ENCODE data around the gene DEDD.

The DEDD gene

GRCh38 chr1:161081519-161081918 lies 50.9 kb downstream of the DEDD start:
- TF ChIP-seq TAF1 (IDR thresholded peaks at IDR 0.05; ENCODE audit: borderline replicate concordance, insufficient read depth, low read length) = no peak
- TF ChIP-seq SIN3A (IDR thresholded peaks at IDR 0.05; ENCODE audit: borderline replicate concordance, insufficient read depth, low read length) = no peak
- no peak for TF ChIP-seq FOXP2 (optimal IDR thresholded peaks at IDR 0.05; ENCODE audit: borderline replicate concordance, extremely low read depth, extremely low read length, insufficient read depth)
- no peak for TF ChIP-seq REST (IDR thresholded peaks at IDR 0.05; ENCODE audit: insufficient read depth in 1 of 2, low read depth in 2 of 2, low read length in 2 of 2)
- no peak for TF ChIP-seq POLR2AphosphoS5 (IDR thresholded peaks at IDR 0.05; ENCODE audit: low read depth, low read length)

- TF ChIP-seq TAF1 (IDR thresholded peaks at IDR 0.05; ENCODE audit: borderline replicate concordance, insufficient read depth, low read length) = no peak
- no peak for TF ChIP-seq FOXP2 (optimal IDR thresholded peaks at IDR 0.05; ENCODE audit: borderline replicate concordance, extremely low read depth, extremely low read length, insufficient read depth)
- no peak for TF ChIP-seq POLR2AphosphoS5 (IDR thresholded peaks at IDR 0.05; ENCODE audit: low read depth, low read length)
- TF ChIP-seq SIN3A (IDR thresholded peaks at IDR 0.05; ENCODE audit: borderline replicate concordance, insufficient read depth, low read length) = no peak
- no peak for TF ChIP-seq REST (IDR thresholded peaks at IDR 0.05; ENCODE audit: insufficient read depth in 1 of 2, low read depth in 2 of 2, low read length in 2 of 2)
Observed at GRCh38 chr1:161080441-161081405, 51.7 kb downstream of the DEDD start.

- TF ChIP-seq SIN3A (IDR thresholded peaks at IDR 0.05; ENCODE audit: borderline replicate concordance, insufficient read depth, low read length) = no peak
- TF ChIP-seq TAF1 (IDR thresholded peaks at IDR 0.05; ENCODE audit: borderline replicate concordance, insufficient read depth, low read length) = no peak
- no peak for TF ChIP-seq REST (IDR thresholded peaks at IDR 0.05; ENCODE audit: insufficient read depth in 1 of 2, low read depth in 2 of 2, low read length in 2 of 2)
- no peak for TF ChIP-seq POLR2AphosphoS5 (IDR thresholded peaks at IDR 0.05; ENCODE audit: low read depth, low read length)
- TF ChIP-seq FOXP2 (optimal IDR thresholded peaks at IDR 0.05; ENCODE audit: borderline replicate concordance, extremely low read depth, extremely low read length, insufficient read depth) = no peak
Observed at GRCh38 chr1:161079436-161080110, 52.9 kb downstream of the DEDD start.

- no peak for TF ChIP-seq TAF1 (IDR thresholded peaks at IDR 0.05; ENCODE audit: borderline replicate concordance, insufficient read depth, low read length)
- TF ChIP-seq SIN3A (IDR thresholded peaks at IDR 0.05; ENCODE audit: borderline replicate concordance, insufficient read depth, low read length) = no peak
- TF ChIP-seq REST (IDR thresholded peaks at IDR 0.05; ENCODE audit: insufficient read depth in 1 of 2, low read depth in 2 of 2, low read length in 2 of 2) = no peak
- no peak for TF ChIP-seq FOXP2 (optimal IDR thresholded peaks at IDR 0.05; ENCODE audit: borderline replicate concordance, extremely low read depth, extremely low read length, insufficient read depth)
Observed at GRCh38 chr1:161077426-161077825, 55.0 kb downstream of the DEDD start.

All from PFSK-1 (cell line).